ENCODE measurements around the gene KBTBD13.
A peak's percentile ranks its signal among the peaks of the same experiment; 100 is the strongest.
"Not testable (repeated sequence)": the region's sequence is repeated elsewhere in the genome, so short reads cannot be mapped to it uniquely, and the experiment has no call there.

The KBTBD13 gene

GRCh38 chr15:65071381-65071811, 5.2 kb upstream of the KBTBD13 start:
- DNase-seq: no peak

DNA sequence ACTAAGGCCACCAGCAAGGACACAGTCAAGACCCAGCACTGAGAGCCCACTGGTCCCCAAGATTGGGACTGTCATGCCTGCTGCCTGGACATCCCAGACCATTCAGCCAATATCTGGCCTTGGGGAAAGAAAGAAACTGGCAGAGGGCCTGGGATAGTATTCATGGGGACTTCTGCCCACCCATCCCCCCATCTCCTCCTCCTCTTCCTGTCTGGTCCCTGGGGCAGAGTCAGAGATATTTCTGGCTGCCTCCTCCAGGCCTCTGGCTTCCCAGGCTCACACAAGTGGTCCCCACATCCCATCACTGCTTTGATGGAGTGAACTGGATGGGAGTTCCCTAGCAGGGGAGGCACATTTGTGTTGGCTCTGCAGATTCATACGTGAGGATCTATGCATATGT, 4.5 kb upstream of the KBTBD13 start:
- DNase-seq: no peak

GRCh38 chr15:65072617-65073016, 3.9 kb upstream of the KBTBD13 start:
- DNase-seq: no peak

DNA sequence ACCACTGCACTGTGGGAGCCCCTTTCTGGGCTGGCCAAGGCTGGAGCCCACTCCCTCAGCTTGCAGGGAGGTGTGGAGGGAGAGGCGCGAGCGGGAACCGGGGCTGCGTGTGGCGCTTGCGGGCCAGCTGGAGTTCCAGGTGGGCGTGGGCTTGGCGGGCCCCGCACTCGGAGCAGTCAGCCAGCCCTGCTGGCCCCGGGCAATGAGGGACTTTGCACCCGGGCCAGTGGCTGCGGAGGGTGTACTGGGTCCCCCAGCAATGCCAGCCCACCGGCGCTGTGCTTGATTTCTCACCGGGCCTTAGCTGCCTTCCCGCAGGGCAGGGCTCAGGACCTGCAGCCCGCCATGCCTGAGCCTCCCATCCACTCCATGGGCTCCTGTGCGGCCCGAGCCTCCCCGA, 1.6 kb upstream of the KBTBD13 start:
- not testable (repeated sequence) for DNase-seq

DNA sequence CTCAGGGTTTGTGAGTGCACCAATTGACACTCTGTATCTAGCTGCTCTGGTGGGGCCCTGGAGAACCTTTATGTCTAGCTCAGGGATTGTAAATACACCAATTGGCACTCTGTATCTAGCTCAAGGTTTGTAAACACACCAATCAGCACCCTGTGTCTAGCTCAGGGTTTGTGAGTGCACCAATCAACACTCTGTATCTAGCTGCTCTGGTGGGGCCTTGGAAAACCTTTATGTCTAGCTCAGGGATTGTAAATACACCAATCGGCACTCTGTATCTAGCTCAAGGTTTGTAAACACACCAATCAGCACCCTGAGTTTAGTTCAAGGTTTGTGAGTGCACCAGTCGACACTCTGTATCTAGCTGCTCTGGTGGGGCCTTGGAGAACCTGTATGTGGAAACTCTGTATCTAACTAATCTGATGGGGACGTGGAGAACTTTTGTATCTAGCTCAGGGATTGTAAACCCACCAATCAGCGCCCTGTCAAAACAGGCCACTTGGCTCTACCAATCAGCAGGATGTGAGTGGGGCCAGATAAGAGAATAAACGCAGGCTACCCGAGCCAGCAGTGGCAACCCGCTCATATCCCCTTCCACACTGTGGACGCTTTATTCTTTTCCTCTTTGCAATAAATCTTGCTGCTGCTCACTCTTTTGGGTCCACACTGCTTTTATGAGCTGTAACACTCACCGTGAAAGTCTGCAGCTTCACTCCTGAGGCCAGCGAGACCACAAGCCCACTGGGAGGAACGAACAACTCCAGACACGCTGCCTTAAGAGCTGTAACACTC, 745 bp upstream of the KBTBD13 start:
- DNase-seq: not testable (repeated sequence)

- no peak for DNase-seq
Measured at GRCh38 chr15:65077291-65077980, 890 bp downstream of the KBTBD13 start.

- DNase-seq: peak; percentile 48
Measured at GRCh38 chr15:65077981-65078352, 1.4 kb downstream of the KBTBD13 start.

DNA sequence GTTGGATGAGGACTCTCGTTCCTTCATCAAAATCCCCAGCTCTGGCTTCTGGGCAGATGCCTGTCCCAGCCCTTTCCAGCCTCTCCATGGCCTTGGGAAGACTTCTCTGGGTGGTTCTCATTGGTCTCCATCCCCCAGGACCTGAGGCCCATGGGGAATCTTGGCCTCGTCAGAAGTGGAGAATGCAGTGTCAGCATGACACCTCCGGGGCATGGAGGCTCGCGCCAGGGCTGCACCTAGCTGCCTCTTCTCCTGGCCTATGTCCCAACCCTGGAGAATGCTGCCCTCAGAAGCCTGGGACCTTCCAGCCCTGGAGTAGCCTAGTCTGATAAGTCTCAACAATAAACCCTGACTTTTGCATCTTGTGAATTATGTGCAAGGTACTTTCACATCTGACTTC, 3.0 kb downstream of the KBTBD13 start:
- no peak for DNase-seq

DNA sequence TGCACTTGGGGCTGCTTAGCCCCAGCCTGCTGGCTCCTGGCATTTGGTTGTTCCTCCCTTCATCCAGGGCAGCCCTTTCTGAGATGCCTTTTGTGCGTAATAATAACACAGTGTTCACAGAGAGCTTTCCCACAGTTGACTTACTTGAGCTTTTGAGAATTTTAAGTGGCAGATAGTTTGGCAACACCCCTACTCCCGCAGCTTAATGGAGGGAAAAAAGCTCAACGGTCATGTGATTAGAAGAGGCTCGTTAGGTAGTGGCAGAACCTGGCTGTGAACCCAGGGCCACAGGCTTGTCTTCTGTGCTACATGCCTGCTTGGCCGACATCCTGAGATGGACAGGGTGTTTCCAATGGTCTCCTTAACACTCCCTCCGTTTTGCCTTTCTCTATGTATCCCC, 4.7 kb downstream of the KBTBD13 start:
- DNase-seq: no peak

DNA sequence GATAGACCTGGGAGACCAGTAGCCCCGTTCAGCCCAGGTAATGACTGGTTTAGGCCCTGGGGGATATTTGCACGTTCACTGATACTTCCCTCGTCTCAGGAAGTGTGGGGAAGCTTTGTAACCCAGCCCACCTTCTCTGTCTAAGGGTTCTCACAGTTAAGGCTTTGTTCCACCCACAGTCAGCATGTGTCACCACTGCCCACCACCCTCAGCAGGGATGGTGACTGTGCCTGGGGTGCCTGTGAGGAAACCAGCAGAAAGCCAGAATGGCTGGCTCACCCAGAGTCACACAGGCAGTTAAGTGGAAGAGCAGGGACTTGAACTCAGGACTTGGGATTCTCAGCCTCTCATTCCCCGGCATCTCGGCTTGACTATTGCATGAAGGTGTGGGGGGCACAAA, 5.2 kb downstream of the KBTBD13 start:
- DNase-seq: peak; percentile 39

DNA sequence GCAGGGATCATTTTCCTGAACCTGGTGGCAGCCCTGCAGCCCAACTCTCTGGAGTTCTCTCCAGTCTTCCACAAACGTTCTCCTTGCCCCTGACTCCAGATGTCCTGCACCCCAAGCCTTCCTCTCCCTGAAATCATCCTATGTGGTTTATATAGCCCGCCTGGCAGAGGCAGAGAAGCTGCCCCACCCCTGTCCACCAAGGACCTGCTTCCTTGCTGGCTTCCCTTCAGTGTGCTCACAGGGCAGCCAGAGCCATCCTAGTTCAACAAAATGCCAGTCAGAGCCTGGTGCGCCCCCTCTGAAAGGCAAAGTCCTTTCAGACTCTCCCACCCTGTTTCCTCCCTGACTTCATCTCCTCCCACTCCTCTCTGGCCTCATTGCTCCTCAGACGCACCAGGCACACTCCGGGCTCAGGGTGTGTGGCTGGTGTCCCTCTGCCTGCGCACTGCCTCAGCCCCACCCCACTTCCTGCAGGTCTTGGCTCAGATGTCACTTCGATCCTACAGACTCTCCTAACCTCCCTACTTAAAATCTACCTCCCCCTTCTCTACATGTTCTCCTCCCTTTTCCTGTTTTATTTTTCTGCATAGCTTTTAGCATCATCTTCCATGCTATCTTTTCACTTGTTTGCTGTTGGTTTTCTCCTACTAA, 5.9 kb downstream of the KBTBD13 start:
- DNase-seq: no peak

- no peak for DNase-seq
Measured at GRCh38 chr15:65083262-65083701, 6.7 kb downstream of the KBTBD13 start.

- no peak for DNase-seq
Measured at GRCh38 chr15:65084500-65085206, 8.1 kb downstream of the KBTBD13 start.

DNA sequence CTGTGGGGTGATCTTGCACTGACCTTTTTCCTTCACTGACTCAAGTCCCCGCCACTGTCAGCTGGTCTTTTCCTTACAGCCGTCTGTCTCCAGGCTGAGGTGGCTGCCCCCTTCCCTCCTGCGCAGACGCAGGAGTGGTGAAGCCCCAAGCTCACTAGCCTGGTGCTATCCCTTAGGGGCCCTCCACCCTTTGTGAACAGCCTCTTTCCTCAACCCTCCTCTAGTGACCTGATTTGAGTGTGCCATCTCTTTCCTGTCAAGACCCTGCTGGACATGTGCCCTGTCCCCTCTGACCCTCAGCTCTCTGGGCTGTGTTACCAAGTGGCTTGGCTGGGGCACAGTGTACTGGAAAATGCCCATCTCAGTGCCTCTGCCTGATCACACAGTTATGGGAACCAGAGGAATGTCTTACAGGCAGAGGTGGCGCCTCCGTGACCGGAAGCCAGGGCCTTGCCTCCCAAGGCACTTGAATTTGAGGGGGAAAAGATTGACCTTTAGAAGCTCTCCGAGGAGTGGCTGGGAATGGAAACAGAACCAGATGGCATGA, 8.7 kb downstream of the KBTBD13 start:
- no peak for DNase-seq

GRCh38 chr15:65085990-65086679, 9.6 kb downstream of the KBTBD13 start:
- no peak for DNase-seq

- no peak for DNase-seq
Measured at GRCh38 chr15:65086680-65087111, 10.2 kb downstream of the KBTBD13 start.

GRCh38 chr15:65087411-65087810, 10.9 kb downstream of the KBTBD13 start:
- no peak for DNase-seq

DNA sequence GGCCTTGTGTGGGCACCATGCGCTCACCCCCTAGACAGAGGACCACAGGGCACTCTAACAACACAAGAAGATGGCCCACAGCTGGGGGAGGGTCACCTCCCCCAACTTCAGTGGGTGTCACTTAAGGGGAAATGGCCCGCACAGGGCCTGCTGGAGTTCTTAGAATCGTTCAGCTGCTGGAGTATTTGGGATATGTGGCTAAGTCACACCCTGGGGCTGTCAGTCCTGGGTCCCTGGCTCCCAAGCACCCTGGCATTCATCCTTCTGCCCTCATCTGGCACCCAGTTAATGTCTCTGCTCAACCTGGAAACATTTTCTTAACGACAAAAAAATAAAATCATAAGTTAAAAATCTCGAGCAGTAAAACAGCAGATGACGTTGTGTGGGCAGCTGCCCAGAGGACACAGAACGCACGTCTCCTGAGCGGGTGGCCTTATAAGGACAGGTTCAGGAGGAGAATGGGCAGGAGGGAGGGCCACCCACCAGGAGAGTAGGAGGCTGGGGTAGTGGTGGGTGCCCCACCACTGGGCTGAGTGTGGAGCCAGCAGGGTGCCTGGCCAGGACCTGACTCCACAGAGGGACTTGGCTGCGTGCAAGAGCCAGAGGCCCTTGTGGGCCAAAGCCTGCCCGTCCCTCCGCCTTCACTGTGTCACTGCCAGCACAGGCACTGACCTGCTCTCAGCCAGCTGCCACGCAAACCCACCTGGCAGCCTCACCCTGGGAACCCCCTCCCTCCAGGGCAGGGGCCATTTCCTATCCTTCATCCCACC, 11.5 kb downstream of the KBTBD13 start:
- DNase-seq: no peak

- no peak for DNase-seq
Measured at GRCh38 chr15:65088643-65089021, 12.1 kb downstream of the KBTBD13 start.

- DNase-seq: no peak
Measured at GRCh38 chr15:65089206-65089824, 12.8 kb downstream of the KBTBD13 start.
